Measurements from ENCODE around the gene KHNYN. TPM values are rescaled to one million over a fixed set of nuclear protein-coding genes. Genes with fewer than 3 reads are reported as not detected.

KHNYN gene
- total and polyA plus RNA-seq, 2 of the 8 experiments (the other 6 are each of a cell fraction or from before 2014, with no cell fraction given): 7.6 to 22.3 TPM

DNA sequence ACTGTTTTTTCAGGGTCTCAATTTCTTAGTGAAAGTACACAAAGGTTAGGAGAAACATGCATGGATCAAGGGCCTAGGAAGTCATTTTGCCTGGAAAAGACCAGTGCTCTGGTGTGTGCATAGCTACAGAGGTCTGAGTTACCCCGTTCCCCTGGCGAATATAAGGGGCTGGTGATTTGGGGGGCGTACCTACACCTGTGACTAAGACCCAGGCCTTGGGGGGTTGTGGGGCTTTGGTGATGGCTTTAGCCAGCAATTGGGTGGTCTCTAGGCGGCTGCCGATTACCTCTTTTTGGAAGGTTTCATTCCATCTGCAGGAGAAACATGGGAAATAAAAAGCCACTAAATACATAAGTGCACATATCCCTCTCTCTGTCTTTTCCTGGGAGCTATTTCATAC, 11.7 kb downstream of the KHNYN start:
- TF ChIP-seq CHD1 (IDR thresholded peaks at IDR 0.05; ENCODE audit: low read depth, low read length) (no peak), SIN3A (conservative IDR thresholded peaks at IDR 0.05 in 1 of 2, IDR thresholded peaks at IDR 0.05 in 1 of 2; ENCODE audit: low read depth in 1 of 2, low read length in 2 of 2) (no peak), FOSL1 (IDR thresholded peaks at IDR 0.05; ENCODE audit: insufficient read depth, low read depth, low read length) (no peak), CBX5 (IDR thresholded peaks at IDR 0.05; ENCODE audit: low read depth, low read length) (no peak)

More for the DNA sequence above, 11.7 kb downstream of the KHNYN start:
- Histone ChIP-seq H4K91ac (replicated peaks; ENCODE audit: insufficient read length, low read length) (no peak overlapping the region), H3K27me3 (replicated peaks in 1 of 4; ENCODE audit: control insufficient read depth in 3 of 4, extremely low read depth in 1 of 4, insufficient read depth in 3 of 4, low read length in 3 of 4) (no peaks in the 10 kb centered on the region), H3K56ac (replicated peaks; ENCODE audit: insufficient read length, low read depth, low read length) (no peak overlapping the region), H2BK120ac (replicated peaks; ENCODE audit: low read depth, low read length) (no peak overlapping the region), H2AK5ac (ENCODE audit: low read depth, low read length) (no peak overlapping the region), H3K18ac (ENCODE audit: extremely low read depth, low read length) (no peak overlapping the region), H2BK12ac (ENCODE audit: low read depth, low read length) (no peak overlapping the region), H3K27ac (ENCODE audit: low read depth, low read length) (peak overlapping the region; percentile 98; the same call in 1 of the 2 replicates), H2BK20ac (ENCODE audit: low read length) (no peak overlapping the region), H3K4me2 (ENCODE audit: insufficient read depth in 1 of 2, low read depth in 2 of 2, low read length in 2 of 2) (peak overlapping the region; percentile 76 to 96), H3K9me3 (ENCODE audit: insufficient read depth in 2 of 2, low read depth in 1 of 2, low read length in 1 of 2) (no peaks in the 10 kb centered on the region), H3K4ac (replicated peaks; ENCODE audit: insufficient read length, low read depth, low read length) (no peak overlapping the region), H3K79me2 (ENCODE audit: control insufficient read depth in 1 of 2, insufficient read depth in 2 of 2, low read length in 2 of 2) (0 out of 4 replicates have a peak, but pooled peaks cover 0 to 3% of the 10 kb centered on the region in 2 experiments), H4K20me1 (replicated peaks in 1 of 2; ENCODE audit: control insufficient read depth in 1 of 2, insufficient read depth in 2 of 2, low read length in 2 of 2) (peaks cover 1 to 5% of the 10 kb centered on the region in 2 experiments), H3K23me2 (ENCODE audit: low read depth, low read length) (peaks cover 9% of the 10 kb centered on the region), H4K8ac (ENCODE audit: extremely low read depth, insufficient read depth, low read length) (no peak overlapping the region), H3K9ac (replicated peaks in 1 of 4; ENCODE audit: extremely low read depth in 1 of 4, low read depth in 3 of 4, low read length in 3 of 4) (peak overlapping the region in 2 of 4 experiments; percentile 91 to 92; a peak in 3 of 7 replicates), H3K4me3 (ENCODE audit: extremely low read depth in 1 of 4, insufficient read depth in 2 of 4, low read depth in 3 of 4, low read length in 4 of 4) (peak overlapping the region; percentile 84 to 95 (median 89); a peak in 6 of 8 replicates), H2AFZ (ENCODE audit: low read length) (no peak overlapping the region), H3K23ac (ENCODE audit: insufficient read length) (no peak overlapping the region), H3K36me3 (ENCODE audit: control insufficient read depth in 2 of 4, insufficient read depth in 4 of 4, low read length in 3 of 4) (peaks cover 10 to 26% (median 12%) of the 10 kb centered on the region in 4 experiments; a peak in 7 of 8 replicates), H3K4me1 (replicated peaks in 1 of 4; ENCODE audit: control insufficient read depth in 3 of 4, insufficient read depth in 4 of 4, low read length in 3 of 4) (no peaks in the 10 kb centered on the region; a peak in 2 of 7 replicates), H3K14ac (ENCODE audit: insufficient read length) (no peak overlapping the region), H4K5ac (ENCODE audit: insufficient read length, low read depth, low read length) (no peak overlapping the region), H2BK15ac (ENCODE audit: low read length) (no peak overlapping the region), H3K79me1 (ENCODE audit: low read depth, low read length) (no peaks in the 10 kb centered on the region; the same call in 1 of the 2 replicates), H2BK5ac (ENCODE audit: low read depth, low read length) (no peak overlapping the region)
- ChIA-PET CTCF (ENCODE audit: partially characterized antibody) (interaction anchor here (0.7 to 4.1 kb wide), 9 partner anchors 10 to 371 kb away, joined by 3 to 29 read pairs (median 4); partner anchors contain the start of genes CBLN3 and KHNYN), POLR2A (ENCODE audit: partially characterized antibody) (interaction anchor here (0.8 to 4.5 kb wide), 9 partner anchors 11 to 650 kb away, joined by 3 to 34 read pairs (median 4); partner anchors contain the start of genes CBLN3, CIDEB and KHNYN)
- FAIRE-seq: no peak
- no peak for DNase-seq (ENCODE audit: low read depth in 1 of 2, low spot score in 2 of 2)
- 55% methylated on average over 5 of the region's 5 CpGs; no CpG with 5 or more reads in 1 of the 2 experiments for WGBS, 2 experiments (ENCODE audit: extremely low coverage in 1 of 2, insufficient coverage in 1 of 2, insufficient read length in 1 of 2, insufficient replicate concordance in 2 of 2, low coverage in 1 of 2, low lambda C conversion rate in 2 of 2, missing lambda C conversion rate in 1 of 2)
